Dermis blood vessel endothelial cell (primary cell): ENCODE results near the gene TTC34. TPM values are rescaled to one million over a fixed set of nuclear protein-coding genes. Genes with fewer than 3 reads are reported as not detected.

Experiments used
- DNase-seq: peaks from one replicate; pipeline ENCODE4 v3.0.0; 2010
- total RNA-seq: library from RNA; depleted of rRNA; stranded (reverse); fragments of >200 nt; gene quantifications from 2 replicates; pipeline ENCODE4 v1.2.3, GENCODE V29; 2014

Gene TTC34, protein sequence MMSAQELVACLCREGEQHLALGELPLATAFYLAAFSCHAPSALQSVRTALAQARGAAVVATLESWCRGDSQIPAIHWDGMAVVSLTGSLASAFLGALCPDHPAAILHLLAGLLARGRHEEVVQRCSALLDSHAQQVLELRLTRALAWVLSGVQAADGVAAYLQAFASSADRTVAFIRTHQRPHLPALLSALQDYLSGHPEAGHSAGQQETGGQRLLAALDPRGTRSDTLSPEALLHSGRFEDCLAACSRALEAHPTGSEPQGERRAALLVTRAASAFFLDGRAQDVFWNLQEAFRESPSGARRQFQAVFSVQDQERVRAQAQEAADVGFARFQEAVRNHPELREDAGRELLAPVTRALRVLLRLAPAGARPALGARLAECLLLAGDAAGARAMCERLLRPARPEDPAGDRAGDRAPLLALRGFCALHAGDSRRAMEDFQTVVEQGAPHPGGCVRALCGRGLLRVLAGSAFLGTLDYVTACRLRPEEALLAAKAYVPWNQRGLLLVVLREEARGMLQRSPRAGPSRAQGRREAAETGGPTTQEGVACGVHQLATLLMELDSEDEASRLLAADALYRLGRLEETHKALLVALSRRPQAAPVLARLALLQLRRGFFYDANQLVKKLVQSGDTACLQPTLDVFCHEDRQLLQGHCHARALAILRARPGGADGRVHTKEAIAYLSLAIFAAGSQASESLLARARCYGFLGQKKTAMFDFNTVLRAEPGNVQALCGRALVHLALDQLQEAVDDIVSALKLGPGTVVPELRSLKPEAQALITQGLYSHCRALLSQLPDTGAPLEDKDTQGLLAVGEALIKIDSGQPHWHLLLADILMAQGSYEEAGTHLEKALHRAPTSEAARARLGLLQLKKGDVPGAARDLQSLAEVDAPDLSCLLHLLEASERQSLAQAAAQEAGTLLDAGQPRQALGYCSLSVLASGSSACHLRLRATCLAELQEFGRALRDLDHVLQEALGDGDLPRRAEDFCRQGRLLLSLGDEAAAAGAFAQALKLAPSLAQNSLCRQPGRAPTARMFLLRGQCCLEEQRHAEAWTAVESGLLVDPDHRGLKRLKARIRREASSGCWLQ
- under 0.01 and 0.05 TPM in 2 replicates for total RNA-seq

DNA sequence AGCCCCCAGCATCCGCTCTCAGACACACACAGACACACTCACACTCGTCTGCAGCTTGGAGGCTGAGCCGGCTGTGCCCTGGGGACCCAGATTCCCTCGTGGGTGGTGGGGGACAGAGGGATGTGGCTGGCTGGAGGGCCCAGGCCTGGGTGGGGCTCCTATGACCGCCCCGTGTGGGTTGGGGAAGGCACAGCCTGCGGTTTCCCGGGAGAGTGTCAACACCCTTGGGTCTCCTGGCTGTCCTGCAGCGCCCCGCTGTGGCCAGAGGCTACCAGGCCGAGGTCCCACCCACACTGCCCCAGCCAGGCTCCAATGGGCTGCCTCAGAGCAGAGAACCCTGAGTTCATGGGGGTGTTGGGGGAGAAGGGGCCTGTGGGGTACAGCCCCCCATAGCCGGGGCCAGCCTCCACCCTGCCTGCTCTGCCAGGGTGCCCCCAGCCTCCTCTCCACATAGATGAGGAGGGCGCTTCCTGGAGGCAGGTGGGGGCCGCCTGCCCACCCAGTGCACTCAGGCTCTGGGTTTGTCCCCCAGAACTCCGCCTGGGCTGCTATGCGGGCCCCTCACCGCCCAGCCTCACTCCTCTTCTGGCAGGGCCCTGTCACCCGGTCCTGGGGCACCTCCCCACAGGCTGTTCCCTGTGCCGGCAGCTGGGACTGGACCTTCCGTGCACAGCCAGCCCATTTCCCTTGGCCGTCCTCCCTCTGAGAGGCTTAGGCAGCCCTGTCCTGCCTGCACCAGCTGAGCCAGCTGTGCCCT is at the start of gene TTC34:
TTC34 (minus strand) TSS at position 159 of the 757 bp plus-strand sequence. CDS start 866 bp downstream, outside the sequence.
- peak; percentile 29 for DNase-seq

DNA sequence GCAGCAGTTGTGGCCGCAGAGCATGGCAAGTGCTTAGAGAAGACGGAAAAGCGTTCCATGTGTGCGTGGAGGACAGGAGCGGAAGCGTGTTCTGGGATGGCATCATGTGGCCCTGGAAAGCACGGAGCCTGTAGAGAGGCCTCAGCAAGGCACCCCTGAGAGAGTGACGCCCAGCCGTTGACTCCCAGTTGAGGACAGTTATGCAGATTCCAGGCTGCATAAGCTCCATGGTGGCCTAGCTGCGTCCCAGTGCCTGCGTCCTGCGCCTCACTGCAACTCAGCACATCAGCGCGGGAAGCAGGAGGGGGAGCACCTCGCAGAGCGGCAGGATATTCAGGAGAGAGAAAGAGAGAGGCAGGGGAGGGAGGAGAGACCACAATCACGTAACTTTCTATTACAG is 49.0 kb upstream of the TTC34 start:
- no peak for DNase-seq

DNA sequence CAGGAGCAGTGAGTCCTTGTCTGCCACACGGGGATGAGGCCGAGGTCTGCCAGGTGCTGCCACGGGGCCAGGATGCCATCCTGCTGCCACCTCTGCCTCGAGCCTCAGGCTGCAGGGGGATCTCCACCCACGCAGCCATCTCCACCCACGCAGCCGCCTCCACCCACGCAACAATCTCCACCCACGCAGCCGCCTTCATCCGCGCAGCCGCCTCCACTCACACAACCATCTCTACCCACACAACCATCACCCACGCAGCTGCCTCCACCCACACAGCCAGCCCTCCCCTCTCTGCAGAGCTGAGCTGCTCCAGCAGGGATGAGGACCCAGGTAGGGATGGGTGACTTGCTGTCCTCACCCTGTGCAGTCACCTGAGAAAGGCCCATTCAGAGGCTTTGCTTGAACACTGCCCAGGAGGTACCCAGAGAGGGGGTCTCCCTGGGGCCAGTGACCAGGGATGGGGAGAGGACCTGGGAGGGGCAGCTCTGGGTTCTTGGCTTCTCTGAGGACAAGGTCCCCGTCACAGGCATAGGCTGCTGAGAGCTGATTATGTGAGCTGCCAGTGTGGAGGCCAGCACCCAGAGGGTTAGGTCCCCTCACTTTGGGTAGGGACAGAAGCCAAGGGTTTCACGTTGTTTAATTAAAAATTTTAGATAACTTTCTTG is 46.6 kb upstream of the TTC34 start:
- DNase-seq: no peak

DNA sequence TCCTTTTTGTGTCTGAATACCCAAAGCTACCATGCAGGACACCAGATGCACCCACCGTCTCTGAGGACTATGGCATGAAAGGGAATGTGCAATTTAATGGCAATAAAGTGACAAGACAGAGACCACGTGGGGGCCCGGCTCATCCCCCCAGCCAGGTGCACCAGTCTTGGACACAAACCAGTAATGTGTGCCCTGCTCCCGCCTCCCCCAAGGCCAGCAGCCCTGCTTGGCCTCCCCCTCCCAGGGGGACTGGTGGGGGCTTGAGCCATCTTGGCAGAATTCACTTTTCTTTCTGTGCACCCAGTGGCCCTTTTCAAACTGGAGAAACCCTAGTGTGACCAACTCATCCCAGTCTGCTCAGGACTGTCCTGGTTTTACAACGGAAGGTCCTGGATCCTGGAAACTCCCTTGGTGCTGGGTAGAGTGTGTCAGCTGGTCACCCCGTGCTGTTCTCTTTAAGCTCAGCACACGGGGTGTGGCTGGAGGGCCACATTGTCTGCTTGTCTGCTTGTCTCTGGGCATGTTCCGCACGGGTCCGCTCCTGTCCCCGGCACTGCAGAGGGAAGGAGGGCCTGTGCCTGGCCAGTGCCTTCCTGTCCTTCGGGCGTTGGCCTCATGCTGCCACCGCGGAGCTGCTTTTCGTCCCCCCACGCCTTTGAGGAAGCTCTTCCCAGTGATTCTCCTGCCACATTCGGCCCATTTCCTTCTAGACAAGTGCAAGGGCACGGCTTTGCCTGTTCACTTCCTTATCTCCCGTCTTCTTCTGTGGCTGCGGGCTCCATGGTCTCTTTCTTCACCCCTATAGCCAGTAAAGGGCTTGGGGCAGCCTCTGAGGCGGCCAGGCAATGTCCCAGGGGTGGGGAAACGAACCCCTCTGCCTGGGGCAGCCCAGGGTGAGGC is 45.8 kb upstream of the TTC34 start:
- DNase-seq: no peak

DNA sequence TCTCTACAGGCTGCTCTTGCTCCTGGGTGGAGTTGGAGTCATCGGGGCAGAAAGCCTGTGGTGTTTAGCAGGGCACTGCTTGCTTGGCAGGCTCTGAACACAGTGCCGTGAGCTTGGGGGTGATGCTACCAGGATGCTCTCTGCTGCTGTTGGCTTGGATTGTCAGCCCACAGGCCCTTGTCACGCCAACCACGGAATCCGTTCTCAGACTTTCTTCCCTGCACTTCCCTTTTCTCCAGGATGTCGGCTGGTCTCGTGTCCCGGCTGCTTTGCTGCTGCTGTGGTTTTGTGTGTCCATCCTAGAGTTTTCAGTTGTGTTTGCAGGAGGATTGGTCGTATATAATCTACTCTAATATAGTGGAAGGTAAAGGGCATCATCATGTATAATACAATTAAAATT is 44.4 kb upstream of the TTC34 start:
- no peak for DNase-seq

DNA sequence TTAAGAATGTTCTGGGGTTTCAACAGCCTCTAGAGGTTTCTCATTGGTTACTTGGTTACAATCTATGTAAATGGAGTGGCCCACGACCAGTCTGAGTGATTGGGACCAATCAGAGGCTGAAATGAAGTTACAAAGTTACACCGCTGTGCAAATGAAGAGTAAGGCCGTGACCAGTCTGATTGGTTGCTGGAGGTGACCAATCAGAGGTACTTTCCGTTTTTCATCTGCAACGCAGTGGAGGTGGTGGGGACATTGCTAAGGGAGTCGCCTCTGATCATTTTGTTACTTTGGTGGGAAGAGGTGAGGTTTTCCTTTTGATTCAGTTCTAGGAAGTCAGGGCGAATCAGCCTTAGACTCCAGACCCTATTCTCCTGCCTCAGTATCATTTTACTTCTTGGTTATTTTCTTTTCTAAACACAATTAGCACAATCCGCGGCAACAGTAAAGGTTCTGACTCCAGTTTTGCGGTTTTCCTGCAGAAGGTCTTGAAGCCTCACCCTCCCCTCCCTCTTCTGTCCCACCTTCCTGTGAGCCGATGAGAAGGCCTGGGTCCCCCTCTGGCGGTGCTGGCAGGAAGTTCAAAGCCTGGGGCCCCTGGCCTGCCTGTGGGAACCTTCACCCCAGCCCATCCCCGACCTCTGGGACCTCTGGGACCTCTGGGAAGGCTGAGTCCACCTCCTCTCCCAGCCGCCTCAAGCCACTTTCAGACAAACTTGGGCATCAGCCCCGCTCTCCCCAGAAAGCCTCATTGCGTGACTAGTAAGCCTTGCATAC is 38.7 kb upstream of the TTC34 start:
- no peak for DNase-seq

DNA sequence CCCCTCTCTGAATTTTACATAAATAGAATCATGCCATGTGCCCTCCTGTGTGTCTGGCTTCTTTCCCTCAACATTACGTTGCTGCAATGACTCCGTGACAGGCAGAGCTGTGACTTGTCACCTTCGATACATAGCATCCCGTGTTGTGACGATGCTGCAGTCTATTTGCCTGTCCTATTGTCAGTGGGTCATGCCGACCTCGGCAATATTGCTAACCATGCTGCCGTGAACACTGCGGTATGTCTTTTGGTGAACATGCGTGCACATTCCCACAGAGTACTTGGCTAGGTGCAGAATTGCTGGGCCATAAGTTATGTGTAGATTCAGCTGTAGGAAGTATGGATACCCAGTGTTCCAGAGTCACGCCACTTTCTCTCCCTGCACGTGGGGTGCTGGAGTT is 36.3 kb upstream of the TTC34 start:
- DNase-seq: no peak

DNA sequence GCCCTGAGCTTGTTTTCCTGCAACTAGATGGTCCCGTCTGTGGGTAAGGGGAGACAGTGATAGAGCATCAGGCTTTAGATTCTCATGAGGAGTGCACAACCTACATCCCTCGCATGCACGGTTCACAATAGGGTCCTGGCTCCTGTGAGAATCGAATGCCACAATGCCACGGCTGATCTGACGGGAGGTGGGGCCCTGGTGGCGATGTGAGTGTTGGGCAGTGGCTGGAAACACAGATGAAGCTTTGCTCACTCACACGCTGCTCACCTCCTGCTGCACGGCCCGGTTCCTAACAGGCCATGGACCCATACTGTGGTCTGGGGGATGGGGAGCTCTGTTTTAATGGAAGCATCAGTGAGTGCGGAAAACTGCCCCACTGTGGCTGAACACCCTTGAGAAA is 35.8 kb upstream of the TTC34 start:
- DNase-seq: no peak

DNA sequence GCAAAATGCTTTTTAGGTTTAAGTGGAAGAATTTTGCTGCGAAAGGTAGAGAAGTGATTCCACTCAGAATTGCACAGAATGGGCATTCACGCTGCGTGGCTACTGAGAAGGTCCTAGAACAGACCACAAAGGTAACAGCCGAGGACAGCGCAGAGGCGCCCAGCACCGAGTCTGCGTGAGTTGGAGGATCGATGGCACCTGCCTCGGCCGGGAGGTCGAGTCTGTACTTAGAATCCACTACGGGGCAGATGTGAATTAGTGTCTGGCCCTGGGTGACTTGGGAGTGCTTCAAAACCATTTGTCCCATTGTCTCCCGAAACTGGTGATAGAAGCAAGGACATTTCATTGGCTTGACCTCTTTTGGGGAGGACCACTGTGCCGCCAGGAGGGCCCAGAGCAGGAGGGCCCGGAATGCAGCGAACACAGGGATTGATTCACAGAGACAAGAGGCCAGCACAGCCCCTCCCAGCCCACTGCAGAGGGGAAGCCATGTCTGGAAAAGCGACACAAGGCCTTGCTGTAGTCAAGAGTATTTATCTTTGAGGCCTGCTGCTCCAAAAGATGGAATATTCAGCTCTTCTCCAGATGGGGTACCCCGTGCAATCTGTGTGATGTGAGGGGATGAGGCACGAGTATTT is 35.0 kb upstream of the TTC34 start:
- DNase-seq: no peak

DNA sequence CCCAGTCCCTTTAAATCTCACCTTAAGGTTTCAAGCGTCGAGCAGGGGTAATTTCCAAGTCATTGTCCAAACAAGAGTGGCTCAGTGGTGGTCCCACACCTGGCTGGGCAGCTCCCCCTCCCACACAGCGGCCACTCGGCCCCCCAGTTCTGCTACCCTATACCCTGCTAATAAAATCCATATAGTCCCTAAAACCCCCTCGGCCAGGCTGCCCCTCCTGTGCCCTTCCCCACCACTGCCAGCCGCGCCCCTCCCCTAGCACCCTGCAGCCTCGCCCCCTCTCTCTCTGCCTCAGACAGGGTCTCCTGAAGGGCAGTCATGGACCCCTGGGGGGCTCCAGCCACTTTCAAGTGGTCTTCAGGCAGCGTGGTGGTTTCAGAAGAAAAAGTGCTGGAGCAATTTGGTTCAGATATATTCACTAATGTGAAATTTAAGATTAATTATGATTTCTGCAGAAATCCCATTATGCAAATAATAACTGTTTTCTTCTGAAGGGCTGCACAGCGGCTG is 34.2 kb upstream of the TTC34 start:
- DNase-seq: no peak

DNA sequence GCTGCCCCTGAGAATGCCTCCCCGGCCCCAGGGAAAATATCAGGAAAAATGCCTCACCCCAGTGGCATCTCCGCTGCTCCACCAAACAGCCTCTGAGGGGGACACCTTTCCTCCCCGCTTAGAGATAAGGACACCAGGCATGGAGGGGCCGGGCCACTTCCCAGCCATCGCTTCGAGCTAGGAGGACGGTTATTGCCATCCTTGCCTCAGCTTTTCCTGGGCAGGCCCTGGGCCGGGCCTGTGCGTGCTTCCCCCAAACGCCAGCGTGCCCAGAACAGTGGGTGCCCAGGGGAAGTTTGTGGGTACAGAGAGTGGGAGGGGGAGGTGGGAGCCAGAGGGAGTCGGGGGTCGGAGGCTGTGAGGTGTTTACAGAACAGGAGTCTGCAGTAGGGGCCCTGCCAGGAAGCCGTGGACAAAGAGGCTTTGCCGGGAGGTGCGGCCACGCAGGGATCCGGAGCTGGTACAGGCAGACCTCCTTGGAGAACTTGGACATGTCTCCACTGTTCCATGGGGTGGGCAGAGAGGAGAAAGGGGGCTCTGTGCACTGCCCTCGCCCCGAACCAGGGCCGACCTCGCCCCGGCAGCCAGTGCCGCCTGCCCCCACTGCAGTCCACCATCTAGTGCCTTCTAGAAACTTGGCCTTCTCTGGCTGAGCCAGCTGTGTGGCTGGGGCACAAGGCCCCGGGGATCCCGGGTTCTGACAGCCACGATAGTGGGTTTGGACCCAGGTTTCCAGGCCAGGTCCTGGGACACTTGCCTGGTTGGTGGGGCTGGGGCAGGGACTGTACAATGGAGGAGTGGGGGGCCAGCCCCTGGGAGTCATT is 33.5 kb upstream of the TTC34 start:
- no peak for DNase-seq

DNA sequence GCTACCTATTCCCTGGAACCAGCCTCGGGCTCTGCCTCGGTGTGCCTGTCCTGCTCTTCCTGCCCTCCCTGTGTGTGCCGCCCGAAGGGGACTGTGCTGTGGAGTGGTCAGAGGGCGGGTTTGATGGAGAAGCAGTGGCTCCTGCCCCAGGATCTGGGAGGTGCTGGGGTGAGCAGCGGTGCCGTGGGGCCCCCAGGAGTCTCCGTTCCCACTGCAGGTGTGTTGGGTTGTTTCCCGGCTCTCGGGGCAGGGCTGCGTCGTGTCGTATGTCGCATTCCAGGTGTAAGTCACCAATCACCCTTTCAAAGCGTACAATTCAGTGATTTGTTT is 32.6 kb upstream of the TTC34 start:
- no peak for DNase-seq

DNA sequence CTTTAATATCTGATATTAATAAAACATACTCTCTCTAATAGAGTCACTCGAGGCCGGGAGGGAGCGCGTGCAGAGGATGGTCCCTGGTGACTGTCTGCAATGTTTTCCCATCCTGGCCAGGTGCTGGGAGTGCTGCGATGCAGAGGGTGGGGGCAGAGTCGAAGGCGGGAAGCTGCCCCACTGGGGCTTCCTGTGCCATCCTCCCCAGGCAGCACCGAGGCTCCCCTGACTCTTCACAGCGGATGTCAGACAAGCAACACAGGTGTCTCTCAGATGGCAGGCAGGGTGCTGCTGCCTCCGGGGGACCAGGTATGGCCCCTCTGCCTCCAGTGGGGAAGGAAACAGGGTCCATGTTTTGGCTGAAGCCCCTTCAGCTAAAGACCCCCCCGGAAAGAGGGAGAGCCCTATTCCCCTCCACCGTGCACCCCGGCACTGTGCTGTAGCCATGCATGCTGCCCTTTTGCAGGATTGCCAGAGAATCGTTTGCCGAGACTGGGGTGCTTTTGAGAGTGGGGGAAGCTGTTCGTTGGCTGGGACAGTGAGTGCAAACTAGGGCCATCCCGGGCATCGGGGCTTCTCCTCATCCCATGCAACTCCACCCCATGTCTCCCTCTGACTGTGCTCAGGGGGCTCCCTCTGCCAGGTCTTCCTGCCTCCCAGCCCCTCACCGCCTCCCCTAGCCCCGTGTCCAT is 32.1 kb upstream of the TTC34 start:
- DNase-seq: no peak

DNA sequence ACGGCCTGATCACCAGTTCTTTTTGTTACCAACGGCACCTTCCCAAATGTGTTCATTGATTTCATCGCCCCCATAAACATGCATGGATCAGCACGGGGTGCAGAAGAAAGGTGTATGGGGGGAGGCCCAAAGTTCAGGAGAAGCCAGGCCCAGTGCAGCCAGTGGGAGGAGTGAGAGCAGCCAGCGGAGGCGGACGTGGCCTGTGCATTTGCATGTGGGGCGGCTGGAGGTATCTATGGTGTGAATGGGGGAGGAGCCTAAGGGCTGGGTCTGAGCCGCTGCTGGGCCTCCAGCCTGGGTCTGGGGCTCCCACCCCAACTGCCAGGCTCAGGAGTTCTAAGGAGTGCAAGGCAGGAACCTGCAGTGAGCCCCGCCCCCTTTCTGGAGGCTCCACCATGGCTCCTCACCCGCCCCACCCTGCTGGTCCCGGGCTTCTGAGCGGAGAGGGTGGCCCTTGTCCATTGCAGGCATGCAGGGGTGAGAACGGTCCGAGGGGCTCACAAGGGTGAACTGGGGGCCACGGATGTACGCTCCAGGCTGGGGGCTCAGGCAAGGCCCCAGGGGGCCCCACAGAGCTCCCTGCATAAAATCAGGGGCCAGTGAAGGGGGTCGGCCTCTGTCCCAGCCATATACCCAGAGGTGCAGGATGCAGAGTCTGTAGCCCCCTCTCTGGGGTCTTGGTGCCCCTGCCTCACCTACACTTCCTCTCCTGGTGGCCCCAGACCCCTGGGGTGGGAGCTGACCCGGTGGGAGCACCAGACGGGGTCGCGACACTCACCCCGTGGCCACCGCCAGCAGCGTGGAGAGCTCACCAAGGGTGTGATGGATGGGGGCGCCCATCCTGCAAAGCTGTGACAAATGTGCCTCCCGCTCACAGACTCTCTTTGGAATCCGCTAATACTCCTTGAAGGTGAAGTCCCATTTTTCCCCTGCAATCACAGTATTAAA is 31.3 kb upstream of the TTC34 start:
- DNase-seq: no peak

DNA sequence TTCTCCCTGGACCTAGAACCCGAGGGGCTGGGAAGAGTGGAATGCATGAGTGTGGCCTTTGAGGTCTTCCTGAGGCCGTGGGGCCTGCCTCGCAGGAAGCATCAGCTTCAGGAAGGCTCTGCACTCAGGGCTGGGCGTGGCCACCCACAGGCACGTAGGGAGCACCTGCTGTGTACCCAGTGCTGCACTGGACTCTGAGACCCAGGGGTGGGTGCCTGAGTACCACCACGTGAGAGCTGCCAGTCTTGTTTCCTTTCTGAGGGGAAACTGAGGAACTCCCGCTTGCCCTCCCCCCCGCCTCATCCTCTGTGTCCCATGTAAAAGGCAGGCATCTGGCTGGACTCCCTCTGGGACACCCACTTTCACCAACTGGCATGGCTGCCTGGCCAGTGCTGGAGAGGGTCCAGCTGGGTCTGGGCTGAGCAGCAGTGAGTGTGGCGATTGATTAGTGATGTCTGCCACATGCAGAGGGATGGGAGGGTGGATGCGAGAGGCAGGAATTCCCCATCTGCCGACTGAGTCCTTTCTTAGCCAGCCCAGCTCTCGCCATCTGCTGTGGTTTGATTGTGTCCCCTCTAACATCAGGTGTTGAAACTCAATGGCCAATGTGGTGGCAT is 30.2 kb upstream of the TTC34 start:
- no peak for DNase-seq

DNA sequence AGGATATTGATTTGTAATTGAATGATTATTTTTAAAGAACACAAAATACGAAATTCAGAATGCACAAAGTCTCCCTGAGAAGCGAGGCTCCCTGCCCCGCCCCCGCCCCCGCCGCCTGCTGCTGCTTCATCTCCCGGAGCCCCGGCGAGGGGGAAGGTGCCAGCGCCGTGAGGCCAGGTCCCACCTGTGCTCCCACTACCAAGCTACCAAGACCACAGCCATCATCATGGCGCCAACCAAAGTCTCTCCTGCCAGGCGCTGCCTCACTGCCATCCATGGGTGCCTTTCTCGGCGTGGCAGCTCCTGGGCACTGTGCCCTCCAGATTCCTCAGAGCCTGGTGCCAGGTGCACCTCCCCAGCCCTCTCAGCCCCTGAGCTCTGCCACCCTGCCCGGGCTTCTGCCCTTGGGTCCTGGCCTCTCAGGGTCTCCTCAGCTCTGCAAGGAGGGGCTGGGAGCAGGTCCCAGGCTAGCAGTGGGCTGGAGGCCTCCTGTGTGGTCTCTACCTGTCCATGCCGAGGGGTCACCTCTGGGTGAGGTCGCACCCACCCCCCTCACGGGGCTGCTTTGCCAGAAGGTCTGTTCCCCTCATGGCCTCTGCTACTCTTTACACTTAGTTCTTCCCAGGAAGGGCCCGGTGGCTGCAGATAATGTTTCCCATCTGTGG is 29.4 kb upstream of the TTC34 start:
- DNase-seq: no peak
